ENCODE measurements around the gene MARCHF10.

MARCHF10 gene

DNA sequence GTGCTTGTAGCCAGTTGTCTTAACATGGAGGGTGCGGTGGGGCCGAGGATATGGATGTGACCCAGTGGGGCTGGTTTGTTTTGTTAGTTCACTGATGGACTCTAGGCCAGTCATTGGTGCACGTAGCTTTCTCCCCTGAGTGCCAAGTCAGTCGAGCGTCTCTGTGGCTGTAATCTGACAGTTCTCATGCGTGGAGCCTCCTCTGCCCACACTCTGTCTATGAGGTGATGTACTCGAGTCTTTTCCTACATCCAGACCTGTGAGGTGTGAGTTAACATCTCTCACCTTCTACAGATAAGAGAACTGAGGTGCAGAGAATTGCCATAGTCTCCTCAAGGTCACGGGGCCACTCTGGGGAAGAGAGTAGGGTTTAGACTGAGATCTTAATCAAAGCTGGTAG is 90.2 kb downstream of the MARCHF10 start:
- ATAC-seq (ENCODE audit: low read depth), result no peak
- no peak overlapping the region for H3K4me3 ChIP-seq (ENCODE audit: severe bottlenecking)
- DNase-seq (ENCODE audit: low spot score), result no peak
- H3K9me3 ChIP-seq (ENCODE audit: severe bottlenecking), result no peaks in the 10 kb centered on the region
- H3K36me3 ChIP-seq (ENCODE audit: low read depth), result no peaks in the 10 kb centered on the region
- no peaks in the 10 kb centered on the region for H3K27me3 ChIP-seq (ENCODE audit: insufficient read depth, poor library complexity, severe bottlenecking)
- H3K27ac ChIP-seq (ENCODE audit: poor library complexity, severe bottlenecking), result no peak overlapping the region
- TF ChIP-seq, protein P1, sequence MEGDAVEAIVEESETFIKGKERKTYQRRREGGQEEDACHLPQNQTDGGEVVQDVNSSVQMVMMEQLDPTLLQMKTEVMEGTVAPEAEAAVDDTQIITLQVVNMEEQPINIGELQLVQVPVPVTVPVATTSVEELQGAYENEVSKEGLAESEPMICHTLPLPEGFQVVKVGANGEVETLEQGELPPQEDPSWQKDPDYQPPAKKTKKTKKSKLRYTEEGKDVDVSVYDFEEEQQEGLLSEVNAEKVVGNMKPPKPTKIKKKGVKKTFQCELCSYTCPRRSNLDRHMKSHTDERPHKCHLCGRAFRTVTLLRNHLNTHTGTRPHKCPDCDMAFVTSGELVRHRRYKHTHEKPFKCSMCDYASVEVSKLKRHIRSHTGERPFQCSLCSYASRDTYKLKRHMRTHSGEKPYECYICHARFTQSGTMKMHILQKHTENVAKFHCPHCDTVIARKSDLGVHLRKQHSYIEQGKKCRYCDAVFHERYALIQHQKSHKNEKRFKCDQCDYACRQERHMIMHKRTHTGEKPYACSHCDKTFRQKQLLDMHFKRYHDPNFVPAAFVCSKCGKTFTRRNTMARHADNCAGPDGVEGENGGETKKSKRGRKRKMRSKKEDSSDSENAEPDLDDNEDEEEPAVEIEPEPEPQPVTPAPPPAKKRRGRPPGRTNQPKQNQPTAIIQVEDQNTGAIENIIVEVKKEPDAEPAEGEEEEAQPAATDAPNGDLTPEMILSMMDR (IDR thresholded peaks at IDR 0.05; ENCODE audit: poor library complexity, severe bottlenecking), result no peak
- no peaks in the 10 kb centered on the region for H3K4me1 ChIP-seq (ENCODE audit: insufficient read depth, poor library complexity, severe bottlenecking)

DNA sequence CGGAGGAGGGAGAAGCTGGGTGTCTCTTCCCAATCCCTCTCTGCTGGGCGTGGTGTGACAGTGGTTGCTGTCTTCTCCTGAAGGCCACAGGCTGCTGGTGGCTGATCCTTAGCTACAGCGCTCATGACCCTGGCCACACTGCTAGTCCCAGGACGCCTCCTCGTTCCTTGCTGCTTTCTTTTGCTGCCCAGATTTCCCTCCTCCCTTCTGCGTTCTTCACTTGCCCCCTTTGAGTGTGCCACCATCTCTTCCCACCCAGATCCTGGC is 90.6 kb downstream of the MARCHF10 start:
- Histone ChIP-seq H3K27me3 (ENCODE audit: insufficient read depth, poor library complexity, severe bottlenecking) (no peaks in the 10 kb centered on the region), H3K4me1 (ENCODE audit: insufficient read depth, poor library complexity, severe bottlenecking) (no peaks in the 10 kb centered on the region), H3K4me3 (ENCODE audit: severe bottlenecking) (no peak overlapping the region), H3K36me3 (ENCODE audit: low read depth) (no peaks in the 10 kb centered on the region), H3K9me3 (ENCODE audit: severe bottlenecking) (no peaks in the 10 kb centered on the region), H3K27ac (ENCODE audit: poor library complexity, severe bottlenecking) (no peak overlapping the region)
- DNase-seq (ENCODE audit: low spot score), result no peak
- no peak for ATAC-seq (ENCODE audit: low read depth)
- TF ChIP-seq, protein P1 (IDR thresholded peaks at IDR 0.05; ENCODE audit: poor library complexity, severe bottlenecking), result no peak

DNA sequence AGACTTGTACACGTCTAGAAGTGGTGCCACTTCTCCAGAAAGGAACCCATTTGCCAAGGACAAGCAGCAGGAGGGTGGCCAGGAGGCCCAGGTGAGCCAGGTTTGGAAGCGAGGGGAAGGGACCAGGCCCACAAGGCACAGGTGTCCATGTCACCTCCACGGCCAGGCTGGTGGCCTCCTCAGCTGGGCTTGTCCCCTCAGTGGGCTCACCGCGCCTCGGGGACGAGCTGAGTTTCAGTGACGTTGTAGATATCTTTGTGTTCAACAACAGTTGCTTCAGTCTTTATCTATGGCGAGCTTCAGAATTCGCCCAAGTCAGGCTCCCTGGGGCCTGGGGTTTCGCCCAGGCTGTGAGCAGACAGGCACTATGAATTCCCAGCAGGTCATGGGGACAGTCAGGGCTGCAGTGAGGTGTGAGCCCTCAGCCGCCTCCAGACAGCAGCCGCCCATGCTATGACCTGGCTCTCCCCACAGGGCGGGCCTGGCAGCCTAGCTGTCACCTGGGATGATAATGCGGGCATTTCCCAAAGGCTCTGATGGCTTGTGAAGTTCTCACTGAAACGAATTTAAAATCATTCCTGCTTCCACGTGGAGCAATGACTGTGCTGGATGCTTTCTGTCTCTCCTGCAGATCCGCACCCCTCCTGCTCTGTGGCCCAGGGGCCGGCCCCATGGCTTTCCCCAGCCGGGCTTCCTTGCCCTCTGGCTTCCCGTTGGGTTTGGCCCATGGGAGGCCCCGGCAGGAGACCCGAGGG is 91.1 kb downstream of the MARCHF10 start:
- no peaks in the 10 kb centered on the region for H3K4me1 ChIP-seq (ENCODE audit: insufficient read depth, poor library complexity, severe bottlenecking)
- TF ChIP-seq, protein P1 (IDR thresholded peaks at IDR 0.05; ENCODE audit: poor library complexity, severe bottlenecking), result no peak
- no peak overlapping the region for H3K27ac ChIP-seq (ENCODE audit: poor library complexity, severe bottlenecking)
- no peaks in the 10 kb centered on the region for H3K27me3 ChIP-seq (ENCODE audit: insufficient read depth, poor library complexity, severe bottlenecking)
- H3K4me3 ChIP-seq (ENCODE audit: severe bottlenecking), result no peak overlapping the region
- no peaks in the 10 kb centered on the region for H3K36me3 ChIP-seq (ENCODE audit: low read depth)
- no peak for ATAC-seq (ENCODE audit: low read depth)
- peak; percentile 34 for DNase-seq (ENCODE audit: low spot score)
- no peaks in the 10 kb centered on the region for H3K9me3 ChIP-seq (ENCODE audit: severe bottlenecking)

DNA sequence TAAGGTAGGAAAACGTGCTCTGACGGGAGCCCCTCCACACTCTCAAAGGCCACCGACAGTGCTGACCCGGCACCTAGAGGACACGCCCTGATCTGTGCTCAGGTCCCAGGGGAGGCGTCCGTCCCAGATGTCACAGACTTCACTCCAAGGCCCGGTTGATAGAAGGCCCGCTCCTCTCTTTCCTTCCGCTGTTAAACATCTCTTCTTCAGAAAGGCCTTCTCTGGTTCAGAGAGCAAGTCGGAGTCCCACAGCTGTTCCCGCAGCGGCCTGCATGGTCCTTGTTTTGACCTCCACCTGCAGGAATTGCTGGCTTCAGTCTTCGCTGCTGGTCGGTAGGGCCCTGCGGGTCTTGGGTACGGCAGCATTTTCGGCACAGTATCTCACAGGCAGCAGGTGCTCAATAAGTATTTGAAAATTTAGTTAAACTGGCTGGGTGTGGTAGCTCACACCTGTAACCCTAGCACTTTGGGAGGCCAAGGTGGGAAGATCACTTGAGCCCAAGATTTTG is 92.2 kb downstream of the MARCHF10 start:
- H3K27ac ChIP-seq (ENCODE audit: poor library complexity, severe bottlenecking), result no peak overlapping the region
- ATAC-seq (ENCODE audit: low read depth), result no peak

More for the DNA sequence above, 92.2 kb downstream of the MARCHF10 start:
- Histone ChIP-seq H3K9me3 (ENCODE audit: severe bottlenecking) (no peaks in the 10 kb centered on the region), H3K36me3 (ENCODE audit: low read depth) (no peaks in the 10 kb centered on the region), H3K27me3 (ENCODE audit: insufficient read depth, poor library complexity, severe bottlenecking) (no peaks in the 10 kb centered on the region), H3K4me3 (ENCODE audit: severe bottlenecking) (no peak overlapping the region), H3K4me1 (ENCODE audit: insufficient read depth, poor library complexity, severe bottlenecking) (no peaks in the 10 kb centered on the region)
- no peak for DNase-seq (ENCODE audit: low spot score)
- TF ChIP-seq, protein P1 (IDR thresholded peaks at IDR 0.05; ENCODE audit: poor library complexity, severe bottlenecking), result no peak

Measured in RWPE2 (cell line).